Suprapubic skin (tissue), 4 donors: ENCODE results near the gene SPAG7. TPM values are rescaled to one million over a fixed set of nuclear protein-coding genes. Genes with fewer than 3 reads are reported as not detected.

ENCODE experiments used
- DNase-seq, 2 donors: peaks; one replicate each; pipeline ENCODE4 v3.0.0-alpha.2; 2019; ENCODE audit warnings: low spot score in 2 of 2
- H3K27ac ChIP-seq: fragments of 200-600 bp; sonication (generic); one replicate; pipeline ENCODE4 v1.5.1; 2019
- H3K27me3 ChIP-seq: fragments of 200-600 bp; sonication (generic); one replicate; pipeline ENCODE4 v1.5.1; 2019
- H3K36me3 ChIP-seq: fragments of 200-600 bp; sonication (generic); one replicate; pipeline ENCODE4 v1.5.1; 2019
- H3K4me1 ChIP-seq: fragments of 200-600 bp; sonication (generic); one replicate; pipeline ENCODE4 v1.5.1; 2019
- H3K4me3 ChIP-seq: fragments of 200-600 bp; sonication (generic); one replicate; pipeline ENCODE4 v1.5.1; 2019; ENCODE audit warnings: mild to moderate bottlenecking
- H3K9me3 ChIP-seq: fragments of 200-600 bp; sonication (generic); one replicate; pipeline ENCODE4 v1.5.1; 2019
- CTCF ChIP-seq, 2 donors: fragments of 200-600 bp in 1 of 2; fragments of 450-650 bp in 1 of 2; sonication (generic) in 1 of 2; IDR thresholded peaks; one replicate each; pipeline ENCODE4 v1.5.1; 2016 to 2019; ENCODE audit warnings: antibody characterized with exemption in 2 of 2, mild to moderate bottlenecking in 1 of 2, moderate library complexity in 1 of 2
- EP300 ChIP-seq: sonication (generic); formaldehyde crosslinking; IDR thresholded peaks from one replicate; pipeline ENCODE4 v1.6.1; 2017; ENCODE audit warnings: antibody characterized with exemption
- POLR2A ChIP-seq, 2 donors: fragments of 450-650 bp; IDR thresholded peaks; one replicate each; pipeline ENCODE4 v1.6.1; 2017; ENCODE audit warnings: antibody characterized with exemption in 2 of 2, mild to moderate bottlenecking in 2 of 2, moderate library complexity in 2 of 2
- POLR2AphosphoS5 ChIP-seq, 3 donors: sonication (generic); formaldehyde crosslinking; IDR thresholded peaks; one replicate each; pipeline ENCODE4 v1.6.1; 2017; ENCODE audit warnings: antibody characterized with exemption in 3 of 3
- WGBS: methylation state at CpG from one replicate; pipeline ENCODE4 v1.1.5; 2018; 5-methylcytosine and 5-hydroxymethylcytosine counted together
- total RNA-seq, 4 donors: library from RNA; depleted of rRNA; stranded (reverse); fragments of >200 nt; gene quantifications; one replicate each; pipeline ENCODE4 v1.1.0, GENCODE V29; 2016

The SPAG7 gene
- total RNA-seq, 4 donors from 2014 or later: 30.5 to 52.7 (median 47.1) TPM

DNA sequence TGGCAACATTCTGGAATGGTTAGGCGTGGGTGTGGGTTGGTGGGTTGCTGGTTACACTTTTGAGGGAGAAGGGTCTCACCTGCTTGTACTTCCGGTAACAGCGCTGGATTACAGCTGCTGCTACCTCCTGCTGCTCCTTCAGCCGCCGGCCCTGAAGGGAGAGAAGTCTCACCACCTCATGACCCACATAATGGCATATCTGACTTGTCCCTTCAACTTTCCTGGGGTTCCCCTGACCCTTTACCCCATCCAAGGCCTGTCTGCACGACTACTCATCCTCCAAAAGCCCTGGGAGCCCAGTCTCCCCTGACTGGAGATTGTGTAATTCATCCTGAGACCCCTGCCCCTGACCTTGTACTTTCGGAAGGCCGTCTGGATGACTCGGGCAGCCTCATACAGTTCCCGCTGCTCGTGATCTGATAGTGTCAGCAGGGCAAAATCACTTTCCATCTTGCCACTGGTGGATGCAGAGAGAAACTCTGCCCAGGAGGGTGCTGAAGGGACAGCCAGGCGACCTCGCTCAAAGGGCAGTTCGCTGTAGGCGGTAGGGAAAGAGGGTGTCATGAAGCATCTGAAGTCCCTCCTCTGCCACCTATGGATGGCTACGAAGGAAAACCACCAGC lies 2.0 kb upstream of the SPAG7 start:
- TF ChIP-seq POLR2A (IDR thresholded peaks at IDR 0.05): no peak
- Histone ChIP-seq H3K36me3 (peaks cover 45% of the 10 kb centered on the region), H3K4me3 (peak overlapping the region; percentile 55), H3K4me1 (peaks cover 38% of the 10 kb centered on the region), H3K27ac (peak overlapping the region; percentile 27), H3K9me3 (no peaks in the 10 kb centered on the region), H3K27me3 (no peaks in the 10 kb centered on the region)
- DNase-seq: no peak
- 89% methylated on average over 16 of the region's 16 CpGs for WGBS

DNA sequence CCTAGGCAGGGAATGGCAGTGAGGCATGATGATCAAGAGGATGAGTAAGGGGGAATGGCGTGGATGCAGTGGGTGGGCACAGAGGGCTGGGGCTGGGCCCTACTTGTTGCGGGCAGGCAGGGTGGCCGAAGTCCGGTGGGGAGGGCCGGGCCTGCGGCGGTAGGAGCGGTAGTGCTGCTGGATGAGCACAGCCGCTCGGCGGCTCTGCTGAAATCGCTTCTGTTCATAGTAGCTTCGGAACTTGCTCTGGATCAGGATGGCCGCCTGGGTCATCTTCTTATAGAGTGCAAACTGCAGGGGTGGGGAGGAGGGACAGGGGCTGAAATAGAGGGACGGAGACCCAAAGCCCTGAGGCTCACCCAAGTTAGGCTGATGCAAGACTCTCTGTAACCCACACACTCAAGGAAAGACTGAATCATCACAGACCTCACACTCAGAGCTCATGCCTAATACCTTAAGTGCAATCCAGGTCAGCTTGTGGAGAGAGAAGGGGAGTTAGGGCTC lies 1.5 kb upstream of the SPAG7 start:
- DNase-seq: no peak
- Histone ChIP-seq H3K27ac (peak overlapping the region; percentile 90), H3K4me1 (peaks cover 38% of the 10 kb centered on the region), H3K36me3 (peaks cover 42% of the 10 kb centered on the region), H3K27me3 (no peaks in the 10 kb centered on the region), H3K4me3 (peak overlapping the region; percentile 55), H3K9me3 (no peaks in the 10 kb centered on the region)
- TF ChIP-seq POLR2A (IDR thresholded peaks at IDR 0.05) (no peak), EP300 (no peak), POLR2AphosphoS5 (IDR thresholded peaks at IDR 0.05) (no peak), CTCF (IDR thresholded peaks at IDR 0.05) (no peak)
- 90% methylated on average over 15 of the region's 15 CpGs for WGBS

GRCh38 chr17:4968486-4969046 lies 949 bp upstream of the SPAG7 start:
- H3K27ac ChIP-seq: peak overlapping the region; percentile 90
- H3K36me3 ChIP-seq: peaks cover 36% of the 10 kb centered on the region
- peaks cover 38% of the 10 kb centered on the region for H3K4me1 ChIP-seq
- no peaks in the 10 kb centered on the region for H3K27me3 ChIP-seq
- whole genome bisulfite sequencing: 32% methylated on average over 23 of the region's 23 CpGs
- DNase-seq: no peak
- TF ChIP-seq POLR2AphosphoS5 (IDR thresholded peaks at IDR 0.05) (no peak), POLR2A (IDR thresholded peaks at IDR 0.05) (no peak), EP300 (no peak), CTCF (IDR thresholded peaks at IDR 0.05) (no peak)
- no peaks in the 10 kb centered on the region for H3K9me3 ChIP-seq
- H3K4me3 ChIP-seq: peak overlapping the region; percentile 55

DNA sequence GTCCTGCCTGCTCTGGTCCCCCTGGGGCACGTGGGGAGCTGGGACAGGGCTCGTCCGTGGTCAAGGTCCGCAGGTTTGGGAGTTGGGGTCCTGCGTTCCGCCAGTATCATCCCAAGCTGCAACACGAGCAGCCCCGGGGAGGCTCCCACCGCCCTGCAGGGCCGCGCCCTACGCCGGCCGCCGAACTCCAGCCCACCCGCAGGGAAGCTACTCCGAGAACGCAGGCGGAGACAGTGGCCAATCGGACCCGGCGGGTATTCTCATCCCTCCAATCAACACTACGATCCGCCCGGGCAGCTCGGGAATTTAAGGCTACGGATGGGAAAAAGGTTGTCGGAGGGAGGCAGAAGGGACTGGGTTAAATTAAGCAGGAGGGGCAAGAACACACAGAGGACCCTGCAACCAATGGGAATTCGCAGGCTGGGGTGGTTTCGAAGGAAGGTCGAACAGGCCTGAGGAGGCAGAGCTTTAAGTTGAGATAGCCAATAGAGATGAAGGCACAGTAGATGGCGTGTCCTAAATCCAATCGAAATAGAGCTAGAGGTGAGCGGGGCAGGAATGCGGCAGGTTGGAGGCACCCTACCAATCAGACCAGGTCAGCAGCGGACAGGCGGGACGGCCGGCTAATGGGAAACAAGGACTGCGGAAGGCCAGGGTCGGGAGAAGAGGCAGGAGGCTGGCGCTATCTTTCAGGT lies 626 bp downstream of the SPAG7 start:
- peak overlapping the region; percentile 55 for H3K4me3 ChIP-seq
- peaks cover 21% of the 10 kb centered on the region for H3K36me3 ChIP-seq
- no peaks in the 10 kb centered on the region for H3K9me3 ChIP-seq
- TF ChIP-seq CTCF (IDR thresholded peaks at IDR 0.05) (no peak), POLR2AphosphoS5 (IDR thresholded peaks at IDR 0.05) (no peak), EP300 (no peak)
- H3K27me3 ChIP-seq: no peaks in the 10 kb centered on the region
- H3K27ac ChIP-seq: peak overlapping the region; percentile 90
- peaks cover 38% of the 10 kb centered on the region for H3K4me1 ChIP-seq
- under 1% methylated on average over 36 of the region's 42 CpGs for WGBS
- DNase-seq: peak; percentile 99

GRCh38 chr17:4965311-4965986 lies 2.2 kb downstream of the SPAG7 start:
- Histone ChIP-seq H3K4me1 (peaks cover 38% of the 10 kb centered on the region), H3K27me3 (no peaks in the 10 kb centered on the region), H3K27ac (peak overlapping the region; percentile 85), H3K9me3 (no peaks in the 10 kb centered on the region), H3K4me3 (no peak overlapping the region), H3K36me3 (peaks cover 15% of the 10 kb centered on the region)
- no peak for TF ChIP-seq EP300
- no peak for TF ChIP-seq CTCF (IDR thresholded peaks at IDR 0.05)
- no peak for TF ChIP-seq POLR2AphosphoS5 (IDR thresholded peaks at IDR 0.05)
- TF ChIP-seq POLR2A (IDR thresholded peaks at IDR 0.05): no peak
- no peak for DNase-seq
- WGBS: 97% methylated on average over 15 of the region's 15 CpGs
